ENCODE data around the gene P2RY13.

Gene P2RY13

DNA sequence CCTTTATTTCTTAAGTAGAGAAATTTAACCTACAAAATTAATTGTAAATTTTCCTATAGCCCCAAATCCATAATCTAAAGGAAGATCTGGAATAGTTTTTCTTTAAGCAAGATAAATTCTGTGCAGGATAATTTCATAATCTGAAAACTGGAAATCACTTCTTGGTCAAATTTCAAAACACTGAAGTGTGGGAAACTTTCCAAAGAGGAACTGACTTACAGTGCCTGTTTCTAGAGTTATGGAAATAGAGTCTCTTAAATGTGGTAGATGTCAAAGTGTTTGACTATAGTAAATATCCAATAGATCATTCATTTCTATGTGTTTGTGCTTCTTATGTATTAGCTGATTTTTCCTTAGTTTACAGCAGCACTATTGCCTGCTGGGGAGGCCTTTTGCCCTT is 1.6 kb upstream of the P2RY13 start:
- Histone ChIP-seq H2AK5ac (ENCODE audit: low read depth, low read length) (no peak overlapping the region), H3K23ac (ENCODE audit: low read depth, low read length, poor library complexity) (no peak overlapping the region), H3K4ac (ENCODE audit: low read length) (no peak overlapping the region), H3K4me3 (ENCODE audit: low read length in 2 of 2) (no peak overlapping the region), H2BK5ac (ENCODE audit: low read length) (no peak overlapping the region), H2BK120ac (ENCODE audit: low read depth, low read length) (no peak overlapping the region), H2BK12ac (ENCODE audit: low read length) (no peak overlapping the region), H3K27ac (replicated peaks; ENCODE audit: low read length) (no peak overlapping the region), H4K91ac (ENCODE audit: low read depth, low read length, poor library complexity) (no peak overlapping the region), H3K4me1 (ENCODE audit: control insufficient read depth in 2 of 2, insufficient read depth in 1 of 2, low read depth in 1 of 2, low read length in 2 of 2) (no peaks in the 10 kb centered on the region), H3K27me3 (ENCODE audit: control insufficient read depth in 3 of 3, insufficient read depth in 3 of 3, low read depth in 1 of 3, low read length in 3 of 3) (no peaks in the 10 kb centered on the region), H3K79me1 (ENCODE audit: low read depth, low read length) (no peaks in the 10 kb centered on the region), H3K36me3 (replicated peaks in 1 of 2; ENCODE audit: control insufficient read depth in 2 of 2, insufficient read depth in 2 of 2, low read length in 2 of 2) (no peaks in the 10 kb centered on the region), H2BK15ac (ENCODE audit: low read length) (no peak overlapping the region), H4K8ac (ENCODE audit: low read depth, low read length) (no peak overlapping the region), H3K9ac (ENCODE audit: low read depth, low read length, poor library complexity) (no peak overlapping the region), H3K9me3 (replicated peaks in 1 of 2; ENCODE audit: control insufficient read depth in 2 of 2, insufficient read depth in 1 of 2, low read depth in 1 of 2, low read length in 2 of 2) (no peaks in the 10 kb centered on the region), H3K18ac (ENCODE audit: low read length) (no peak overlapping the region), H2AFZ (ENCODE audit: low read length) (no peak overlapping the region), H3K14ac (ENCODE audit: low read length) (no peak overlapping the region), H3K4me2 (ENCODE audit: insufficient read depth, low read length, poor library complexity, severe bottlenecking) (no peak overlapping the region)
- no peak for DNase-seq (ENCODE audit: low spot score)

DNA sequence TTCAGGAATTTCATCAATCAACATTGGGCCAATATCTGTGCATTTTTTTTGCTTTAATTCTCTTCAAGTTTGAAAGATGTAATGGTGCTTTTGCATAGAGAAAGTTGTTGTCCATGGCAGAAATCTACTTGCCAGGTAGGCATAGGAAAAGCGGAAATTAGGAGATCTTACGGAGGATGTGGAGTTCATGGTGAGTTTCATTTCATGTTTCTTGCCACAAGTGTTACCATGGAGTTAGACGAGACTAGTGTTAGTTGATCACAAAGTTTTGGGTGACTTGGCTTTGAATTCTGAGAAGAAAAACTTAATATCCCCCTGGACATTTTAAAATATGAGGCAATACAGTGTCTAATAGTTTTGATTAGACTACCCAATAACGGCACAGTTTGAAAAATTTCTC is 1.0 kb upstream of the P2RY13 start:
- Histone ChIP-seq H3K14ac (ENCODE audit: low read length) (no peak overlapping the region), H2BK5ac (ENCODE audit: low read length) (no peak overlapping the region), H3K4me2 (ENCODE audit: insufficient read depth, low read length, poor library complexity, severe bottlenecking) (no peak overlapping the region), H3K79me1 (ENCODE audit: low read depth, low read length) (no peaks in the 10 kb centered on the region), H3K9ac (ENCODE audit: low read depth, low read length, poor library complexity) (no peak overlapping the region), H3K23ac (ENCODE audit: low read depth, low read length, poor library complexity) (no peak overlapping the region), H3K4ac (ENCODE audit: low read length) (no peak overlapping the region), H3K4me1 (ENCODE audit: control insufficient read depth in 2 of 2, insufficient read depth in 1 of 2, low read depth in 1 of 2, low read length in 2 of 2) (no peaks in the 10 kb centered on the region), H2AK5ac (ENCODE audit: low read depth, low read length) (no peak overlapping the region), H4K91ac (ENCODE audit: low read depth, low read length, poor library complexity) (no peak overlapping the region), H2AFZ (ENCODE audit: low read length) (no peak overlapping the region), H3K36me3 (replicated peaks in 1 of 2; ENCODE audit: control insufficient read depth in 2 of 2, insufficient read depth in 2 of 2, low read length in 2 of 2) (no peaks in the 10 kb centered on the region), H3K18ac (ENCODE audit: low read length) (no peak overlapping the region), H3K9me3 (replicated peaks in 1 of 2; ENCODE audit: control insufficient read depth in 2 of 2, insufficient read depth in 1 of 2, low read depth in 1 of 2, low read length in 2 of 2) (no peaks in the 10 kb centered on the region), H3K27ac (replicated peaks; ENCODE audit: low read length) (no peak overlapping the region), H2BK120ac (ENCODE audit: low read depth, low read length) (no peak overlapping the region), H2BK15ac (ENCODE audit: low read length) (no peak overlapping the region), H3K27me3 (ENCODE audit: control insufficient read depth in 3 of 3, insufficient read depth in 3 of 3, low read depth in 1 of 3, low read length in 3 of 3) (no peaks in the 10 kb centered on the region), H4K8ac (ENCODE audit: low read depth, low read length) (no peak overlapping the region), H2BK12ac (ENCODE audit: low read length) (no peak overlapping the region), H3K4me3 (ENCODE audit: low read length in 2 of 2) (no peak overlapping the region)
- DNase-seq (ENCODE audit: low spot score), result no peak
- WGBS, 2 donors (ENCODE audit: extremely low coverage in 2 of 2, insufficient read length in 2 of 2, insufficient replicate concordance in 1 of 2), result no CpG with 5 or more reads among the region's 4 CpGs

DNA sequence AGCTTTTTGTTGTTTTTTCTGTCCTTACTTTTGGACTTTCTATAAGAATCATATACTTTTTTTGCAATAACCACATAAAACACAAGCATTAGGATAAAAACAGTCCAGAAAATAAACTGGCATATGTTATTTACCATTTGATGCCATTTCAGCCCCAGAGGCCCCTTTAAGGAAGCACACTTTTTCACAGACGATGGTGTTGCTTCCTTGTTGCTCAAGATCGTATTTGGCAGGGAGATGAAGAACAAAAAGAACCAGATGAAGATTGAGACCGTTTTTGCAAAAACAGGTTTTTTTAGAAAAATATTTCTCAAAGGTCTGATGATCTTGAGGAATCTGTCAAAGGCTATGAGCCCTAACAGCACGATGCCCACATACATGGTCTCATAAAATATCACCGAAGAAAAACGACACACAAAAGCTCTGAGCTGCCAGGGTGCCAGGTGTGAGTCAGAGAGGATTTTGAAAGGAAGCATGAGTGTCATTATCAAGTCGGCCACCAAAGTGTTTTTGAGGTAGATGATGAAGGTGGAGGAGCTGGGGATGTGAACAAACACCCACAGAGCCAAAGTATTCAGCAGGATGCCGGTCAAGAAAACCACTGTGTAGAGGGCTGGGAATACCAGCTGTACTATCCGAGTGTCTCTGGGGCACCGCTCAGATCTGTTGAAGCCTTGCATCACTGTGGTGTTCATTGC is 902 bp downstream of the P2RY13 start:
- no peaks in the 10 kb centered on the region for H3K79me1 ChIP-seq (ENCODE audit: low read depth, low read length)
- H3K14ac ChIP-seq (ENCODE audit: low read length), result no peak overlapping the region
- no peak overlapping the region for H2BK120ac ChIP-seq (ENCODE audit: low read depth, low read length)
- H3K9me3 ChIP-seq (replicated peaks in 1 of 2; ENCODE audit: control insufficient read depth in 2 of 2, insufficient read depth in 1 of 2, low read depth in 1 of 2, low read length in 2 of 2), result no peaks in the 10 kb centered on the region
- no peak overlapping the region for H4K91ac ChIP-seq (ENCODE audit: low read depth, low read length, poor library complexity)
- no peak overlapping the region for H3K4ac ChIP-seq (ENCODE audit: low read length)
- DNase-seq (ENCODE audit: low spot score), result no peak
- no peak overlapping the region for H4K8ac ChIP-seq (ENCODE audit: low read depth, low read length)
- no peaks in the 10 kb centered on the region for H3K27me3 ChIP-seq (ENCODE audit: control insufficient read depth in 3 of 3, insufficient read depth in 3 of 3, low read depth in 1 of 3, low read length in 3 of 3)
- no peak overlapping the region for H2BK12ac ChIP-seq (ENCODE audit: low read length)
- no peak overlapping the region for H2BK15ac ChIP-seq (ENCODE audit: low read length)
- H3K36me3 ChIP-seq (replicated peaks in 1 of 2; ENCODE audit: control insufficient read depth in 2 of 2, insufficient read depth in 2 of 2, low read length in 2 of 2), result no peaks in the 10 kb centered on the region
- H2AK5ac ChIP-seq (ENCODE audit: low read depth, low read length), result no peak overlapping the region
- H3K23ac ChIP-seq (ENCODE audit: low read depth, low read length, poor library complexity), result no peak overlapping the region
- no peak overlapping the region for H3K4me2 ChIP-seq (ENCODE audit: insufficient read depth, low read length, poor library complexity, severe bottlenecking)
- no peak overlapping the region for H3K27ac ChIP-seq (replicated peaks; ENCODE audit: low read length)
- H3K4me3 ChIP-seq (ENCODE audit: low read length in 2 of 2), result no peak overlapping the region
- WGBS, 2 donors (ENCODE audit: extremely low coverage in 2 of 2, insufficient read length in 2 of 2, insufficient replicate concordance in 1 of 2), result no CpG with 5 or more reads among the region's 10 CpGs
- H3K9ac ChIP-seq (ENCODE audit: low read depth, low read length, poor library complexity), result no peak overlapping the region
- H2AFZ ChIP-seq (ENCODE audit: low read length), result no peak overlapping the region
- no peaks in the 10 kb centered on the region for H3K4me1 ChIP-seq (ENCODE audit: control insufficient read depth in 2 of 2, insufficient read depth in 1 of 2, low read depth in 1 of 2, low read length in 2 of 2)
- H2BK5ac ChIP-seq (ENCODE audit: low read length), result no peak overlapping the region
- H3K18ac ChIP-seq (ENCODE audit: low read length), result no peak overlapping the region

DNA sequence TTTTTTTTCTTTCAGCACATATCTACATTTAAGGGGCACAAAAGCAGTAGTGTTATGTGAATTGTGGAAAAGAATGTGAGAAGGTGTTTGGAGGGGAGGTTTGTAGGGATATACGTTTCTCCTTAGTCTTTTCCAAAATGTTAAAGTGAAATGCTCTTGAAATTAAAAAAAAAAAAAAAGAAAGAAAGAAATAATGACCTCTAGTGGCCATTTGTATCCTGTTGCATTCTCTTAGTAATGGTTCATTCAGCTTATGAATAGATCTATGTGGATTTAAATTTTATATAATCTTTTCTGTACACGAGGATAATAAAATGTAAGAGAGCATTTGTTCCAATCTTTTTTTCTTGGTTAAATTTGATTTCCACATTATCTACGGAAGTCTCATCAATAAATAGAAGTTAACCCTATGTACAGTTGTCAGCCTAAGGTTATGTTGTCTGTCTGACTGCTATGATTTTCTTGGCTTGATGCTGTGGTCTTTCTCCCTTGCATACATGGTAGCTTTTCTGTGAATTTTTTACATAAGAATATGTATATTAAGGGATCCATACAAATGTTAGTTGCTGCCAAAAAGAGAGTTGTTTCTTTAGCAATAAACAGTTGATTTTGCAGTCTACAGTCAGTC is 1.7 kb downstream of the P2RY13 start:
- Histone ChIP-seq H3K27ac (replicated peaks; ENCODE audit: low read length) (no peak overlapping the region), H3K14ac (ENCODE audit: low read length) (no peak overlapping the region), H3K9ac (ENCODE audit: low read depth, low read length, poor library complexity) (no peak overlapping the region), H4K8ac (ENCODE audit: low read depth, low read length) (no peak overlapping the region), H3K79me1 (ENCODE audit: low read depth, low read length) (no peaks in the 10 kb centered on the region), H2BK12ac (ENCODE audit: low read length) (no peak overlapping the region), H2AK5ac (ENCODE audit: low read depth, low read length) (no peak overlapping the region), H3K9me3 (replicated peaks in 1 of 2; ENCODE audit: control insufficient read depth in 2 of 2, insufficient read depth in 1 of 2, low read depth in 1 of 2, low read length in 2 of 2) (no peaks in the 10 kb centered on the region), H3K4ac (ENCODE audit: low read length) (no peak overlapping the region), H2AFZ (ENCODE audit: low read length) (no peak overlapping the region), H3K18ac (ENCODE audit: low read length) (no peak overlapping the region), H3K36me3 (replicated peaks in 1 of 2; ENCODE audit: control insufficient read depth in 2 of 2, insufficient read depth in 2 of 2, low read length in 2 of 2) (no peaks in the 10 kb centered on the region), H3K27me3 (ENCODE audit: control insufficient read depth in 3 of 3, insufficient read depth in 3 of 3, low read depth in 1 of 3, low read length in 3 of 3) (no peaks in the 10 kb centered on the region), H3K4me2 (ENCODE audit: insufficient read depth, low read length, poor library complexity, severe bottlenecking) (no peak overlapping the region), H2BK5ac (ENCODE audit: low read length) (no peak overlapping the region), H3K4me3 (ENCODE audit: low read length in 2 of 2) (no peak overlapping the region), H4K91ac (ENCODE audit: low read depth, low read length, poor library complexity) (no peak overlapping the region), H3K23ac (ENCODE audit: low read depth, low read length, poor library complexity) (no peak overlapping the region), H2BK120ac (ENCODE audit: low read depth, low read length) (no peak overlapping the region), H3K4me1 (ENCODE audit: control insufficient read depth in 2 of 2, insufficient read depth in 1 of 2, low read depth in 1 of 2, low read length in 2 of 2) (no peaks in the 10 kb centered on the region), H2BK15ac (ENCODE audit: low read length) (no peak overlapping the region)
- DNase-seq (ENCODE audit: low spot score), result no peak
- 100% methylated on average over 1 of the region's 3 CpGs; no CpG with 5 or more reads in 1 of the 2 donors for WGBS, 2 donors (ENCODE audit: extremely low coverage in 2 of 2, insufficient read length in 2 of 2, insufficient replicate concordance in 1 of 2)
